HS-5 (cell line): ENCODE results near the gene SLC6A11.

Source experiments
- DNase-seq: peaks from one replicate; pipeline ENCODE4 v3.0.0-alpha.2; 2012; ENCODE audit warnings: low read depth

SLC6A11 gene

DNA sequence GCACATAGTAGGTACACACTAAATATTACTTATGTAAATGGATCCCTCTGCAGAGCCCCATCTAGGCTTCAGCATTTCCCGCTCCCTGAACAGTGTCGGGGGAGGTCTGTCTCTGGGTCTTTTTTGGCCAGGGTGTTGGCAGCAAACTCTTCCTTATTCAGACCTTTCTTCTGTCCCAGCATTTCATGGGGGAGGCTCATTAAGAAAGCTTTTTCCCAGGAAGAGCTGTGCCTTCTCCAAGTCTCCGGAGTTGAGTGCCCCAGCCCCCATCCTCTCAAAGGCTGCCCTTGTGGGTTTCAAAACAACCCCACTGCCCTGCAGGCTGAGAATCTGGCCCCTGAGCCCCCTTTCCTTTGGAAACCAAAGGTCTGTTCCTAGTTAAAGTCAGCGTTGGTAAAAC is 25.1 kb downstream of the SLC6A11 start:
- DNase-seq = no peak

DNA sequence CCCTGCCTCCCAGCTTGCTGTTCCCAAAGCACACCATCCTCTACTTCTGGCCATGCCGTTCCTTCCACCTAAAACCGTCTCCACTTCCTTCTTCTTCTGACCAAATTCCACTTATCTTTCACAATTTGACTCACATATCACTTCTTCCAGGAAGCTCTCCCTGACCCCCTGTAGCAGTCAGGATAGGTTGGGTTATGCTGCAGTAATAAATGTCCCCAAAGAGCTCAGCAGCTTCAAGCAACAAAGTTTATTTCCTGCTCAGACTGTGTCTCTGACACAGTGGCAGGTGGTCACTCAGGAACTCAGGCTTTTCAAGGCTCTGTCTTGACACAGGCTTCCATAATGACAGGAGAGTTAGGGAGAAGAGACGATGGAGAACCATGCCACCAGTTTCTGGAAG is 27.4 kb downstream of the SLC6A11 start:
- no peak for DNase-seq

DNA sequence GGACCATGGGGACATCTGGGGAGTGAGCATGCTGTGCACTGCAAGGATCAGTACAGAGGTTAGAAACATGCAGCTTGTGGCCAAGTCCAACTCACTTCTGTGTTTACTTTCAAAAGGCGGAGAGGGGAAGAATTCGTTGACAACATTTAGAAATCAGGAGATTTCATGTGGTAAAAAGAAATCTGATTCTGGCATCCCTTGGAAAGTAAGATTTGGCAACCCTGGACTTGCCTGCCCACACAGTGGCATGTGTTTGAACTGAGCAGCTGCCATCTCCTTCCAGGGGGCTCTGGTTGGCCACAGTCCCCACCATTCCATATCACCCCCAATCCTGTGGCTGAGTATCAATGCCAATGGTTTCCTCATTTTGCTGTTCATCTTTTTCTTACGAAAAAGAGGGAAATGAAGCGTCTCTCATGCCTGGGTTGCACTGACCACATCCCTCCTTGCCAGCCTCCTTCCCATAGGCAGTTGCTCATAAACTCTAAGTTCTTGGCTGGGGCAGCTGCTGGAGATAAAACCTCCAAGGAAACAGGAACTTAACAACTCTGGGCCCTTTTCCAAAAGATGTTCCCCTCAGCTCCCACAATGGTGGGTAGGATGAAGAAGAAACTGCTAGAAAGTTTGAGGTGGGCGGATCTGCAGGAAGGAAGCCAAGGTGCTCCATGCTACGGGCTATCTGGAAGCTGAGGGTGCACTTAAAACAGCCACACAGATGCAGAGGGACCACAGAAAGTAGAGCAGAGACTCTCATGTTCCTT is 29.2 kb downstream of the SLC6A11 start:
- no peak for DNase-seq

DNA sequence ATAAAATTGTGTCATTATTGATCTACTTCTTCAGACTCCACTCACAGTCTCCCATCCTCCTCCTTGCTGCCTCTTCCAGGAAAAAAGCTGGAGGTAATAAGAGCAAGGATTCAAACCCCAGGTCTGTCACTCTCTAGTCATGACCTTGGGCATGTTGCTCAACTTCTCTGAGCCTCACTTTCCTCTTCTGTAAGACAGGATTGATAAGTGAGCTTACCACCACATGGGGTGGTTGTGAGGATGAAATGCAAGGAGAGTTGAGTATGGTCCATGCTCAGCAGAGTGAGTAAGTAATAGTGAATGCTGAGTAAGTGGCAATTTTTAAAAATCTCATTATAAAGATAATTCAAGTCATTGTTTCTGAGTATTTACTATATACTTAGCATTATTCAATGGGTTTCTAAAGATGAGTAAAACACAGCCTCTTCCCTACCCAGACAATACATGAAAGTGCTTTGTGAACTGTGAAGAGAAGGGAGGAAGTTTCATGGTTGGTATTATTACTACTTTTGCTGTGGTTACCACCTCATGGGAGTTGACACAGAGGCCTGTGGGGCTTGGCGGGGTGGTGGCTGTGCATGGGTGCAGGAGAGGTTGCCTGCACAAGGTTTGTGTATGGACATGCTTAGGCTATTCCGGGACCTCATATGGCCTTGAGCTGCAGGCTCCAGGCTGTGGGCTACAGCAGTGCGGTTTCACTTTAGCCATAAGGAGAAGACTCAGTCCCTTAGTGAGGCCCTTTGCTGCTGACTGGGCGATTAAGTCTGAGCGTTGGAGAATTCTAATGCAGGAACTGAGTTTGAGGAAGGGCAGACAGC is 30.0 kb downstream of the SLC6A11 start:
- DNase-seq = no peak

DNA sequence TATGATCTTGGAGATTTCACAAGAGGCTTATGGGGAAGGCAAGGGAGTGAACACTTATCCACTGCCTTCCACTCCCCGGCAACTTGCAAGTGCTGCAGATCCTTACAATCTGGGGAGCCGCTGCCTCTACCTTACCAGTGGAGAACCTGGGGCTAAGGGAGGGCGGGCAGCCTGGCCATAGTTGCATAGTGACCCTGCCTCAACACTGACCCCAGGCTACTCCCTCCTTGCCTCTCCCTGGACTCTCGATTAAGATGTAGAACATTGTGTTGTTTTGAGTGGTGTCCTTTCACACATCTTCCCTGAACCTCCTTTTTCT is 30.6 kb downstream of the SLC6A11 start:
- DNase-seq = no peak

DNA sequence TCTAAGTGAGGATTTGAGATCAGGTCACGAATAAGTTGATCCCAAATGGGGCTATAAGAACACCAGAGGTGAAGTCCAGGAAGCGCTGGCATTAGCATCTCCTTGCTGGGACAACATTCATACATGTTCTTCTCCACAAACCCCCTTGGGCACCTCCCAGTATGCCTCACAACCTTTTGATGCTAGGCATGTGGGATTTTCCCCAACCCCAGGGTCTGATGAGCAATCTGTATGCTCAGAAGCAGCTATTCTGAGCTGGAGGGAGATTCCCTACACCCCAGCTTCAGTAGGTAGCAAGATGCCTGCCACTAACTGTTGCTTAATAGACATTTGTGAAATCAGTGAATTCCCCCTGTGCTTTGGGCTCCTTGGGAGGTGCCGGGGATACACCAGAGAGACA is 32.2 kb downstream of the SLC6A11 start:
- DNase-seq = no peak

DNA sequence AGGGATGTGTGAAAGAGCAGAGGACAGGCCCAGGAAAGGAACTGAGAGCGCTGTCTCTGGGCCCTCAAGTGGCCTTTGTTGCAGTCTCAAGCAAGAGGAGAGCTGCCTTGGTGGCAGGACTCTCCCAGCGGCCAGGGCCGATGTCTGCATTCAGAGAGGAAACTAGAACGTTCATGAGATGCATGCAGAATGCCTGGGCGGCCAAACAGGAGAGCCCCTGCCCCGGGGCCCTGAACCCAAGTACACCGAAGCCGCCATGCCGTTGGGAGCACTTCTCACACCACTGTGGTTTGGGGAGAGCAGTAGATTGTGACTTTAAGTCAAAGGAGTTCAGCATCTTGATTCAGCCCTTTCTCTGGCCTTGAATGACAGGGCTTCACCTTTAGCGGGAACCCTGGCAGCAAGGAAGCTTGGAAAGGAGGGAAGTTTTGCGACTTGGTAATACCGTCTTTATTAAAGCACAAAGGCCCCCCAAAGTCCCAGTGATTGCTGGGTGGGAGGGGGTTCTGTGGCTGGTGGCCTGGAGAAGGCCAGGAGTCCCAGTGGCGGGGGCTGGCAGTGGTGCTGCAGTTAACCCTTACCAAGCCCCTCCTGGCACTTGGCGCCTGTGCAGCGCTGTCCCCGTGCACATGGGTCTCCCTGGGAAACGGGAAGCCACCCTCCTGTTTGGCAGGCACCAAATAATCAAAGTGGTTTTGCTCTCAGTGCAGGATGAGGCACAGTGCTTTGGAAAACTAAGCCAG is 36.2 kb downstream of the SLC6A11 start:
- no peak for DNase-seq

DNA sequence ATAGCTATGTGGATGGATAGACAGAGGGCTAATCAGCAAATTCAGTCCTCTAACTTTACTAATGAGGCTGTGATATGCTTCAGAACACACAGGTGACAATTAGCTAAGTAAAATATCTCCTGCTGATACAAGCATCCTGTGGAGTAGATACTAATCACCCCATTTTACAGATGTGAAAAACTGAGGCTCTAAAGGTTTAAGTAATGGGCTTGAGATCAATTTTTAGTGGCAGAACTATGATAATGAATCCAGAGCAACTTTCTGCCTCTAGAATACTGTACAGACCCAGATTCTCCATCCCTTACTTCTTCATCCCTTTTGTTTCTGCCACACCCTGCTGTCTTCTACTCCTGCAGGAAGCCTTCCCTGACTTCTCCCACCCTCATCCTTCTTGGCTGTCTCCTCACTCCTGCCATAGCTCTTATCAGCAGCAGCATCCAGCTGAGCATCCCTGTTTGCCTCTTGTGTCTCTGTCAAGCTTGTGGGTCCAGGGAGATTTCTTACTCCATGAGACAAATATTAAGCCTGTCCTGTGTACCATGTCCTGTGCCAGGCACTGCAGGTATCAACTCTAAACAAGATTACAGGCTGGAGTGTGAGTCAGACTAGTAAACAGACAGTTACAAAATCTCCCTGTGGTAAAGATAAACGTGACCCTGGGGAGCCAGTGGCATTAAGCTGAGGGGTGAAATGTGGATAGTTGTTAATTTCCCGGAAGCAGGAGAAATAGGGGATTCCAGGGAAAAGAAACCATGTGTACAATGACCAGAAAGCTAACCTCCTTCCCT is 39.2 kb downstream of the SLC6A11 start:
- DNase-seq = no peak

GRCh38 chr3:10855871-10856662 is 40.0 kb downstream of the SLC6A11 start:
- no peak for DNase-seq

GRCh38 chr3:10857235-10857634 is 41.2 kb downstream of the SLC6A11 start:
- DNase-seq = no peak

DNA sequence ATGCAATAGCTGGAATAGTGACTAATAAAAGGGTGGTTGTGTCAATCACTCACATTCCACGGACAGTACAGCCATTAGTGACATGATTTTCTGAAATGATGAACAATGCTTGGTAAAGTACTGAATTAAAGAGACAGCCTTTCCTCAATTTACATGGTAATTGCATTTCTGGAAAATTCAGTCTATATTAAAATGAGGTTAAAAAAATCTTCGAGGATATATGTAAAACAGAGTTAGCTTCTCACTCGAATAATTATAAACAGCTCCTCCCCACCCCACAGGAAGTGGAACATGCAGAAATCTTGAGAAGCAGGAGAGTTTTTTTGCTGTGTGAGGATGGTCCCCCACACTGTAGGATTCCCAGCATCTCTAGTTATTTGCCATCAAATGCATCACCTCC is 42.1 kb downstream of the SLC6A11 start:
- no peak for DNase-seq

DNA sequence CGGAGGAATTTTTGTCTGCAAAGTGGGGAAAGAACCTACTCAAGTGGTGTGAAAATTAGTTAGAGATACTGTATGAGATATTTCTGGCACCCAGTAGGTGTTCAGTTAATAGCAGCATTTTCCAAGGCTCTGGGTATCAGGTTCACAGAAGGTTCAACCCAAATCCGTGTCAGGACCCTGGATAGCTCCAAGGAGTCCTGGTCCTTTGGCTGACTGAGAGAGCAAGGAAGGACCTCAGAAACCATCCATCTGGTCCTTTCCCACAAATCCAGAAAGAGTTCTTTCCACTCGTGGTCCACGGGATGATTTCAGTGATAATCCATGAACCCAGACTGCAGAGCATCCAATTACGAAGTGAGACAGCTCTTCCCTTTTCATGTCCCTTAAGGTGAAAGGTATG is 51.4 kb downstream of the SLC6A11 start:
- no peak for DNase-seq

- DNase-seq = no peak
Observed at GRCh38 chr3:10869460-10869859, 53.4 kb downstream of the SLC6A11 start.

DNA sequence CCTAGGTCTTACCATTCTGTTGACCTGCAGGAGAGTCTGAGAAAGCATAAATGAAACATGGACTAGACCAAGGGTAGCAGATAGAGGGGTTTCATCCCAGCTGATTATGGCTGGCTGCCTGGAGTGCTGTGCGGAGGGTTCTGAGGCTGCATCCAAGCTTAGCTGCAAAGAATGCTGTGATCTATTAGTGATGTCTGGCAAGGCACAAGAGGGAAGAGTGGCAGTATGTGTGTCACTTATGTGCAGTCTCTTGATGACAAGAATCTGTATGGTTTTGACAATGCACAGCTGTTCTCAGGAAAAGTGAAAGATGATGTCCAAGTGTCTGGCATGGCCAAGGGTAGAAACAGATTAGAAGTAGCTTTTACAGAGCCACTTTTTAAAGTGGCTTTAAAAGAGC is 54.3 kb downstream of the SLC6A11 start:
- no peak for DNase-seq

DNA sequence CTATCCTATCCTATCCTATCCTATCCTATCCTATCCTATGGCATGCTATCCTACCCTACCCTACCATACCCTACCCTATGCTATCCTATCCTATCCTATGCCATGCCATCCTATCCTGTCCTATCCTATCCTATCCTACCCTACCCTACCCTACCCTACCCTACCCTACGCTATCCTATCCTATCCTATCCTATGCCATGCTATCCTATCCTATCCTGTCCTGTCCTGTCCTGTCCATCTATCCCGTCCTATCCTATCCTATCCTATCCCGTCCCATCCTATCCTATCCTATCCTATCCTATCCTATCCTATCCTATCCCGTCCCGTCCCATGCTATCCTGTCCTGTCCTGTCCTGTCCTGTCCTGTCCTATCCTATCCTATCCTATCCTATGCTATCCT is 57.4 kb downstream of the SLC6A11 start:
- no peak for DNase-seq

- no peak for DNase-seq
Observed at GRCh38 chr3:10875914-10876313, 59.9 kb downstream of the SLC6A11 start.

GRCh38 chr3:10876661-10877060 is 60.6 kb downstream of the SLC6A11 start:
- DNase-seq = no peak

DNA sequence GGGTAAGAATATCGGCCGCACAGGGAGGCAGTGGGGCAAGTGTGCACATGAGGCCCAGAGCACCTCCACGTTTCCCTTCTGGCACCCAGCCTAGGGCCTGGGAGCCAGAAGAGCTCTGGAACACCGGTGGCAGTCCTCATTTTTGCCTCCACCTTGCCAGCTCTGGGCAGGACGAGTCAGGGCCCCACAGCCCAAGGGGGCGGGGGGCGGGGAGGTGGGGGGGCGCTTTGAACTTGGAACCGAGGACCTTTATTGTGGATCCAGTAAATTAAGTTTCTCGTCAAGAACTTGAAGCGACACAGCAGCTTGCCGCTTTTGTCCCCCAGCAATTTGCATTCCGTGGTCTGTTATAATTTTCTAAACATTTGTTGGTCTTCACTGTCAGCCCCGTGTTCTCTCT is 66.8 kb downstream of the SLC6A11 start:
- no peak for DNase-seq

GRCh38 chr3:10883478-10884234 is 67.6 kb downstream of the SLC6A11 start:
- no peak for DNase-seq

- DNase-seq = no peak
Observed at GRCh38 chr3:10887015-10887414, 71.0 kb downstream of the SLC6A11 start.
